K562 (cell line): Measurements from ENCODE around the gene TAF1B. TPM values are rescaled to one million over a fixed set of nuclear protein-coding genes. Genes with fewer than 3 reads are reported as not detected.

Source experiments
- ATAC-seq: fragments of 200-7000 bp; cut with Tn5 transposase; 3 replicates; pipeline ENCODE4 v1.9.1; 2020; ENCODE audit warnings: moderate library complexity
- BruUV-seq: library from RNA; stranded (reverse); fragments of 400-500 nt; replicated peaks from 2 replicates; lab custom pipeline; 2021; lab: Mats Ljungman, UMichigan
- CTCF ChIA-PET: fragments of 300-600 bp; formaldehyde crosslinking; extraction: SDS; loops from one replicate; lab custom pipeline; 2021; ENCODE audit warnings: low intra/inter-chr PET ratio; lab: Yijun Ruan, JAX
- POLR2A ChIA-PET: fragments of 300-600, 350-650 bp; sonication (Branson Sonifier 250); formaldehyde crosslinking; extraction: SDS; loops from one replicate; lab custom pipeline; 2021; ENCODE audit warnings: antibody characterized with exemption, inconsistent platforms; lab: Yijun Ruan, JAX
- DNase-seq, 4 experiments: peaks; one replicate each; pipeline versions ENCODE4 v3.0.0 to v3.0.0-alpha.2; 2011 to 2018; ENCODE audit warnings: low spot score in 3 of 4, mixed read lengths in 3 of 4; ENCODE audit errors: extremely low read depth in 1 of 4
- FAIRE-seq: peaks from 2 replicates; lab custom pipeline; 2011; peaks lifted over from hg19 to GRCh38; lab: Jason Lieb, UNC
- H2AFZ ChIP-seq: 2 replicates; pipeline ENCODE4 v1.6.0; 2011; ENCODE audit warnings: low read depth, low read length, control low read depth, inconsistent platforms
- H3K27ac ChIP-seq: fragments of 200-600 bp; 3 replicates; pipeline ENCODE4 v1.8.0; 2011; ENCODE audit warnings: low read depth, mild to moderate bottlenecking, control low read depth, inconsistent platforms, low read length, moderate library complexity, mixed read lengths; ENCODE audit errors: extremely low read depth
- H3K27me3 ChIP-seq, 2 experiments: fragments of 300-600 bp in 1 of 2; 2 replicates in 1 of 2; 3 replicates in 1 of 2; pipeline versions ENCODE4 v1.6.0 to v1.8.0; 2011; ENCODE audit warnings: inconsistent platforms in 2 of 2, low read length in 2 of 2, mild to moderate bottlenecking in 1 of 2, mixed read lengths in 1 of 2, moderate library complexity in 1 of 2; ENCODE audit not compliant: control insufficient read depth in 2 of 2, insufficient read depth in 2 of 2
- H3K36me3 ChIP-seq: fragments of 300-600 bp; 3 replicates; pipeline ENCODE4 v1.8.0; 2011; ENCODE audit warnings: mild to moderate bottlenecking, low read length, inconsistent platforms; ENCODE audit not compliant: control insufficient read depth, insufficient read depth
- H3K4me1 ChIP-seq, 2 experiments: fragments of 200-600 bp in 1 of 2; replicated peaks in 1 of 2; 2 replicates in 1 of 2; 3 replicates in 1 of 2; pipeline versions ENCODE4 v1.5.1 to v1.8.0; 2011; ENCODE audit warnings: inconsistent platforms in 2 of 2, low read length in 2 of 2, mild to moderate bottlenecking in 1 of 2, mixed read lengths in 1 of 2, moderate library complexity in 1 of 2; ENCODE audit not compliant: control insufficient read depth in 2 of 2, insufficient read depth in 2 of 2
- H3K4me2 ChIP-seq: 2 replicates; pipeline ENCODE4 v1.6.1; 2011; ENCODE audit warnings: low read length, control low read depth, inconsistent platforms, mixed read lengths; ENCODE audit not compliant: insufficient read depth
- H3K4me3 ChIP-seq: fragments of 200-600 bp; sonication (generic), shearing (Covaris generic); 2 replicates; pipeline ENCODE4 v1.5.1; 2016; ENCODE audit warnings: control low read depth, inconsistent platforms
- H3K79me2 ChIP-seq: fragments of 200-600 bp; 3 replicates; pipeline ENCODE4 v1.8.0; 2011; ENCODE audit warnings: low read length, inconsistent platforms; ENCODE audit not compliant: control insufficient read depth, insufficient read depth
- H3K9ac ChIP-seq, 2 experiments: 2 replicates each; pipeline versions ENCODE4 v1.6.0 to v1.6.1; 2011; ENCODE audit warnings: low read depth in 2 of 2, low read length in 2 of 2, control low read depth in 1 of 2, inconsistent platforms in 1 of 2, mild to moderate bottlenecking in 1 of 2, mixed read lengths in 1 of 2; ENCODE audit not compliant: insufficient read depth in 1 of 2
- H3K9me1 ChIP-seq: one replicate; pipeline ENCODE4 v1.6.0; 2011; ENCODE audit warnings: inconsistent platforms, mild to moderate bottlenecking, low read length, moderate library complexity; ENCODE audit not compliant: control insufficient read depth, insufficient read depth
- H3K9me3 ChIP-seq: replicated peaks from 2 replicates; pipeline ENCODE4 v1.5.1; 2011; ENCODE audit warnings: low read depth, low read length, inconsistent platforms; ENCODE audit not compliant: control insufficient read depth, insufficient read depth
- H4K20me1 ChIP-seq: replicated peaks from 2 replicates; pipeline ENCODE4 v1.6.1; 2011; ENCODE audit warnings: low read length, inconsistent platforms, mixed read lengths; ENCODE audit not compliant: control insufficient read depth, insufficient read depth
- CTCF ChIP-seq, 3 experiments: IDR thresholded peaks in 2 of 3; conservative IDR thresholded peaks in 1 of 3; 2 replicates each; pipeline ENCODE4 v1.5.1; 2011 to 2012; ENCODE audit warnings: low read length in 3 of 3, mild to moderate bottlenecking in 3 of 3, control low read depth in 2 of 3, improper control_type of control experiment in 1 of 3, inconsistent platforms in 1 of 3, low read depth in 1 of 3, mixed read lengths in 1 of 3, moderate library complexity in 1 of 3; ENCODE audit not compliant: insufficient read depth in 2 of 3
- DACH1 ChIP-seq: fragments of 450-650 bp; IDR thresholded peaks from 2 replicates; pipeline ENCODE4 v1.6.1; 2018; ENCODE audit not compliant: partially characterized antibody
- DEAF1 ChIP-seq: fragments of 450-650 bp; formaldehyde crosslinking; IDR thresholded peaks from 2 replicates; pipeline ENCODE4 v1.4.0; 2020; ENCODE audit warnings: mild to moderate bottlenecking, moderate library complexity
- ELK1 ChIP-seq: sonication (generic); formaldehyde crosslinking; IDR thresholded peaks from 2 replicates; pipeline ENCODE4 v1.8.1; 2022; ENCODE audit warnings: missing genetic modification reagents
- FOXJ2 ChIP-seq: fragments of 200-800 bp; sonication (Bioruptor generic); IDR thresholded peaks from 2 replicates; pipeline ENCODE4 v1.6.1; 2016; ENCODE audit warnings: missing genetic modification characterization, missing compliant biosample characterization
- ILF3 ChIP-seq: fragments of 450-650 bp; IDR thresholded peaks from 2 replicates; pipeline ENCODE4 v1.6.1; 2018; ENCODE audit warnings: antibody characterized with exemption, mild to moderate bottlenecking, moderate library complexity, borderline replicate concordance
- MEF2A ChIP-seq: IDR thresholded peaks from 2 replicates; pipeline ENCODE4 v1.6.1; 2011; ENCODE audit warnings: low read depth, mild to moderate bottlenecking, low read length, moderate library complexity; ENCODE audit not compliant: control insufficient read depth
- MTF1 ChIP-seq: fragments of 250-450 bp; sonication (Bioruptor Pico); IDR thresholded peaks from 2 replicates; pipeline ENCODE4 v1.9.0; 2021; ENCODE audit warnings: moderate library complexity, mild to moderate bottlenecking, inconsistent platforms, borderline replicate concordance
- RAD51 ChIP-seq: fragments of 450-650 bp; IDR thresholded peaks from 2 replicates; pipeline ENCODE4 v1.7.1; 2016; ENCODE audit warnings: low read depth, mild to moderate bottlenecking, borderline replicate concordance
- ZNF354B ChIP-seq: fragments of 250-450 bp; sonication (Bioruptor Pico); IDR thresholded peaks from 2 replicates; pipeline ENCODE4 v1.4.0; 2020
- ZNF592 ChIP-seq: fragments of 450-650 bp; IDR thresholded peaks from 2 replicates; pipeline ENCODE4 v1.6.1; 2017; ENCODE audit warnings: antibody characterized with exemption, mild to moderate bottlenecking
- ZNF75A ChIP-seq: fragments of 450-650 bp; formaldehyde crosslinking; IDR thresholded peaks from 2 replicates; pipeline ENCODE4 v1.4.0; 2020; ENCODE audit warnings: mild to moderate bottlenecking
- ZNF778 ChIP-seq: fragments of 450-650 bp; formaldehyde crosslinking; IDR thresholded peaks from 2 replicates; pipeline ENCODE4 v1.4.0; 2020; ENCODE audit warnings: mild to moderate bottlenecking, moderate library complexity
- WGBS: fragments of 100-300 bp; shearing (Covaris generic); methylation state at CpG from one replicate; pipeline ENCODE4 v1.1.6; 2016; ENCODE audit warnings: low coverage, mixed read lengths; ENCODE audit not compliant: insufficient coverage; ENCODE audit errors: missing lambda C conversion rate; 5-methylcytosine and 5-hydroxymethylcytosine counted together
- in situ Hi-C: fragments of 300-500 bp; cut with MboI; formaldehyde crosslinking; loops from 4 replicates; pipeline ENCODE4 v1.15.0; 2018; ENCODE audit warnings: inconsistent platforms, mixed read lengths
- intact Hi-C: fragments of 100-400 bp; cut with micrococcal nuclease; formaldehyde crosslinking; loops from 2 replicates; pipeline ENCODE4 v1.14.2; 2022
- polyA plus RNA-seq, 8 experiments: library from polyadenylated mRNA; depleted of rRNA in 4 of 8; stranded (reverse) in 5 of 8; unstranded in 3 of 8; fragments of >200 nt; fragmentation: Nextera tagmentation in 2 of 8; fragmentation: Illumina TruSeq in 1 of 8; extraction: Ambion mirVana in 2 of 8; extraction: Trizol in 1 of 8; gene quantifications; 2 replicates each; pipeline versions ENCODE4 v1.2.1 to v1.2.3, GENCODE V29; 2011 to 2014; ENCODE audit warnings: inconsistent platforms in 1 of 8, missing spikeins in 1 of 8
- total RNA-seq, 7 experiments: library from RNA; depleted of rRNA in 6 of 7; stranded (reverse); fragments of >200 nt in 6 of 7; fragmentation: Illumina TruSeq in 2 of 7; extraction: Trizol in 2 of 7; gene quantifications; 2 replicates each; pipeline versions ENCODE4 v1.2.1 to v1.2.3, GENCODE V29; 2011 to 2021; ENCODE audit warnings: low replicate concordance in 1 of 7

TAF1B gene
- total and polyA plus RNA-seq, 9 of the 15 experiments (the other 6 are each of a cell fraction or from before 2014, with no cell fraction given), result 8.8 to 25.1 (median 17.3) TPM

GRCh38 chr2:9979977-9980376 lies 136.7 kb downstream of the TAF1B start (continued):
- TF ChIP-seq ELK1 (CRISPR knock-in tag) (no peak), ZNF354B (CRISPR knock-in tag) (no peak), ILF3 (no peak), ZNF592 (no peak)

GRCh38 chr2:9980520-9980919 lies 137.2 kb downstream of the TAF1B start:
- WGBS, result 81% methylated on average over 2 of the region's 2 CpGs
- CTCF ChIA-PET, result no interaction called here
- TF ChIP-seq DEAF1, result no peak
- TF ChIP-seq ZNF778 (CRISPR knock-in tag), result no peak
- no peak for TF ChIP-seq RAD51
- no peak for TF ChIP-seq DACH1
- TF ChIP-seq FOXJ2 (tag), result no peak
- TF ChIP-seq CTCF (IDR thresholded peaks at IDR 0.05 in 2 of 3, conservative IDR thresholded peaks at IDR 0.05 in 1 of 3; ENCODE audit: insufficient read depth in 2 of 3, low read depth in 1 of 3, low read length in 3 of 3), result no peak
- no peak for TF ChIP-seq ZNF75A
- TF ChIP-seq MTF1 (CRISPR knock-in tag), result no peak
- TF ChIP-seq MEF2A, result no peak

More at GRCh38 chr2:9980520-9980919, 137.2 kb downstream of the TAF1B start:
- H3K9ac ChIP-seq, result no peak overlapping the region
- H3K4me1 ChIP-seq, result peaks cover 7 to 8% of the 10 kb centered on the region in 2 experiments; a peak in 3 of 5 replicates
- POLR2A ChIA-PET, result interaction anchor here (1.3 kb wide), 1 partner anchor 8 kb away, joined by 6 read pairs; no protein-coding TSS in a partner anchor
- no peaks in the 10 kb centered on the region for H3K9me1 ChIP-seq
- H3K4me2 ChIP-seq, result no peak overlapping the region
- H3K36me3 ChIP-seq, result no peaks in the 10 kb centered on the region
- no TSS peak for BruUV-seq
- H3K9me3 ChIP-seq, result no peaks in the 10 kb centered on the region; the same call in 1 of the 2 replicates
- no peak for ATAC-seq
- no peaks in the 10 kb centered on the region for H3K79me2 ChIP-seq
- no peak overlapping the region for H3K27ac ChIP-seq
- in situ Hi-C loops (no loop called here), intact Hi-C loops (no loop called here)
- H3K4me3 ChIP-seq, result no peak overlapping the region
- no peak overlapping the region for H2AFZ ChIP-seq
- H3K27me3 ChIP-seq, result no peaks in the 10 kb centered on the region
- DNase-seq, result no peak
- no peaks in the 10 kb centered on the region for H4K20me1 ChIP-seq
- FAIRE-seq, result peak; percentile 32
